Neutrophil (primary cell): ENCODE results near the gene TM7SF2.
"Not testable (repeated sequence)": the region's sequence is repeated elsewhere in the genome, so short reads cannot be mapped to it uniquely, and the experiment has no call there.

Experiments used
- H3K27ac ChIP-seq: fragments of 200-600 bp; sonication (generic); 2 replicates; pipeline ENCODE4 v1.5.1; 2016; ENCODE audit warnings: mild to moderate bottlenecking, moderate library complexity
- H3K27me3 ChIP-seq: fragments of 200-600 bp; sonication (generic); 2 replicates; pipeline ENCODE4 v1.6.0; 2016; ENCODE audit warnings: mild to moderate bottlenecking
- H3K36me3 ChIP-seq: fragments of 200-600 bp; sonication (generic); 2 replicates; pipeline ENCODE4 v1.5.1; 2017
- H3K4me1 ChIP-seq, 2 experiments: fragments of 200-600 bp in 1 of 2; sonication (generic) in 1 of 2; 1 replicate in 1 of 2; 2 replicates in 1 of 2; pipeline versions ENCODE4 v1.5.1 to v1.6.1; 2013 to 2016; ENCODE audit warnings: low read depth in 1 of 2, low read length in 1 of 2, mild to moderate bottlenecking in 1 of 2, moderate library complexity in 1 of 2; ENCODE audit not compliant: control insufficient read depth in 1 of 2, insufficient read depth in 1 of 2
- H3K4me3 ChIP-seq, 2 experiments: fragments of 200-600 bp in 1 of 2; sonication (generic) in 1 of 2; 1 replicate in 1 of 2; 2 replicates in 1 of 2; pipeline ENCODE4 v1.5.1; 2013 to 2016; ENCODE audit warnings: low read depth in 1 of 2, low read length in 1 of 2, mild to moderate bottlenecking in 1 of 2, moderate library complexity in 1 of 2
- H3K9me3 ChIP-seq: fragments of 200-600 bp; sonication (generic); 2 replicates; pipeline ENCODE4 v1.5.1; 2016
- TF ChIP-seq, protein P1 (sequence below): fragments of 200-600 bp; sonication (generic); IDR thresholded peaks from 2 replicates; pipeline ENCODE4 v1.5.1; 2016; ENCODE audit warnings: antibody characterized with exemption

TM7SF2 gene

DNA sequence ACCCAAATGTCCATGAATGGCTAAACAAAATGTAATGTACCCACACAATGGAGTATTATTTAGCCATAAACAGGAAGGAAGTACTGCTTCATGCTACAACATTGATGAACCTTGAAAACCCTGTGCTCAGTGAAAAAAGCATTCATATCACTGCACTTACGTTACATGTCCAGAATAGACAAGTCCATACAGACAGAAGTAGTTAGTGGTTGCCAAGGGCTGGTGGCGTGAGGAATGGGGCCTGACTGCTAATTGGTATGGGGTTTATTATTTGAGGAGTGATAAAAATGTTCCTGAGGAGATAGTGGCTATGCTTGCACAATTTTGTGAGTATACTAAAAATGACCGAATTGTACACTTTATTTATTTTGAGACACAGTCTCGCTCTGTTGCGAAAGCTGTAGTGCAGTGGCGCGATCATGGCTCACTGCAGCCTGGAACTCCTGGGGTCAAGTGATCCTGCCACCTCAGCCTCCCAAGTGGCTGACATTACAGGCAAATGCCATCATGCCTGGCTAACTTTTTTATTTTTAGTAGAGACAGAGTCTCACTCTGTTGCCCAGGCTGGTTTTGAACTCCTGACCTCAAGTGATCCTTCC lies 30.3 kb downstream of the TM7SF2 start:
- H3K27ac ChIP-seq, result no peak overlapping the region
- TF ChIP-seq, protein P1, sequence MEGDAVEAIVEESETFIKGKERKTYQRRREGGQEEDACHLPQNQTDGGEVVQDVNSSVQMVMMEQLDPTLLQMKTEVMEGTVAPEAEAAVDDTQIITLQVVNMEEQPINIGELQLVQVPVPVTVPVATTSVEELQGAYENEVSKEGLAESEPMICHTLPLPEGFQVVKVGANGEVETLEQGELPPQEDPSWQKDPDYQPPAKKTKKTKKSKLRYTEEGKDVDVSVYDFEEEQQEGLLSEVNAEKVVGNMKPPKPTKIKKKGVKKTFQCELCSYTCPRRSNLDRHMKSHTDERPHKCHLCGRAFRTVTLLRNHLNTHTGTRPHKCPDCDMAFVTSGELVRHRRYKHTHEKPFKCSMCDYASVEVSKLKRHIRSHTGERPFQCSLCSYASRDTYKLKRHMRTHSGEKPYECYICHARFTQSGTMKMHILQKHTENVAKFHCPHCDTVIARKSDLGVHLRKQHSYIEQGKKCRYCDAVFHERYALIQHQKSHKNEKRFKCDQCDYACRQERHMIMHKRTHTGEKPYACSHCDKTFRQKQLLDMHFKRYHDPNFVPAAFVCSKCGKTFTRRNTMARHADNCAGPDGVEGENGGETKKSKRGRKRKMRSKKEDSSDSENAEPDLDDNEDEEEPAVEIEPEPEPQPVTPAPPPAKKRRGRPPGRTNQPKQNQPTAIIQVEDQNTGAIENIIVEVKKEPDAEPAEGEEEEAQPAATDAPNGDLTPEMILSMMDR, result no peak
- no peaks in the 10 kb centered on the region for H3K9me3 ChIP-seq
- peaks cover 10% of the 10 kb centered on the region for H3K27me3 ChIP-seq
- peaks cover 12 to 13% of the 10 kb centered on the region in 2 experiments for H3K4me1 ChIP-seq
- H3K4me3 ChIP-seq, result no peak overlapping the region
- H3K36me3 ChIP-seq, result no peaks in the 10 kb centered on the region

DNA sequence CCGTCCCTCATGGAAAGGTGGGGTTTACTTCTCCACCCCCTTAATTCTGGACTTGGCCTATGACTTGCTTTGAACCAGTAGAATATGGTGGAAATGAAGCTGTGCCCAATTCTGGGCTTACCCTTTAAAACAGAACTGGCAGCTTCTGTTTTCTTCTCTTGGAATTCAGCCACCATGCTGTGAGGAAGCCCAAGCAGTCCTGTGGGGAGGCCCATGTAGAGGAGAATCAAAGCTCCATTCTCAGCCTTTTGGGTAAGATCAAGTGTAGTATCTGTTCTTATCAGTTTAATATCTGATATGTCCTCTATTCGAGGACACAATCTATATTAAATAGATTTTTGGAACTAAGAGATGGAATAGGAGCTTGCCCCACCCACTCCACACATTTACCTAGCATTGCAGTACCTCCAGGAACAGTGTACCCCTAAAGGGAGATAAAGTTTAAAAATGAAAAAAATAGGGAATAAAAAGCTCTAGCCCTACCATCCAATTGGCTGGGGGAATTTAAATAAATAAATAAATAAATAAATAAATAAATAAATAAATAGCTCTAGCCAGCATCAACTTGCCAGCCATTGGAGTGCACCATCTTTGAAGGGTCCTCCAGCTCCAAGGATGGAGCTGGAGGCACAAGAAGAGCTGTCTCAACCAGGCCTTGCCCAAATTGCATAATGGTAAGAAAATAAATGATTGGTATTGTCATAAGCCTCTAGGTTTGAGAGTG lies 35.8 kb downstream of the TM7SF2 start:
- H3K4me1 ChIP-seq, result peaks cover 40 to 51% of the 10 kb centered on the region in 2 experiments
- no peaks in the 10 kb centered on the region for H3K36me3 ChIP-seq
- H3K27me3 ChIP-seq, result no peaks in the 10 kb centered on the region
- TF ChIP-seq, protein P1, result no peak
- no peak overlapping the region for H3K27ac ChIP-seq
- H3K9me3 ChIP-seq, result no peaks in the 10 kb centered on the region
- no peak overlapping the region for H3K4me3 ChIP-seq

DNA sequence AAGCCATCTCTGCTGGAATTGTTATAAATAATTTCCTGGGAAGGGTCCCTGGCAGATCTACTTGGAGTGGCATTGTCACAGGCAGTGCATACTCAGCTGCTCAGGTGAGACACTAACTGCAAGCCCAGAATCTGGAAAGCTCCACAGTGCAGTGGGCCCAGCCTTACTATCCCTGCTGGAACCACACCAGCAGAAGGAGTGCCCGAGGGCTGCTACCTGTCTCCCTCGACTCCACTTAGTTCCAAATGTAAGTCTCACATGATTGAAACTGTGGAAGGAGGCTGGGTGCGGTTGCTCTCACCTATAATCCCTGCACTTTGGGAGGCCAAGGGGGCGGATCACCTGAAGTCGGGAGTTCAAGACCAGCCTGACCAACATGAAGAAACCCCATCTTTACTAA lies 37.0 kb downstream of the TM7SF2 start:
- H3K4me3 ChIP-seq, result no peak overlapping the region
- no peak overlapping the region for H3K27ac ChIP-seq
- no peaks in the 10 kb centered on the region for H3K9me3 ChIP-seq
- no peaks in the 10 kb centered on the region for H3K27me3 ChIP-seq
- H3K36me3 ChIP-seq, result no peaks in the 10 kb centered on the region
- TF ChIP-seq, protein P1, result no peak
- peaks cover 40 to 51% of the 10 kb centered on the region in 2 experiments for H3K4me1 ChIP-seq

DNA sequence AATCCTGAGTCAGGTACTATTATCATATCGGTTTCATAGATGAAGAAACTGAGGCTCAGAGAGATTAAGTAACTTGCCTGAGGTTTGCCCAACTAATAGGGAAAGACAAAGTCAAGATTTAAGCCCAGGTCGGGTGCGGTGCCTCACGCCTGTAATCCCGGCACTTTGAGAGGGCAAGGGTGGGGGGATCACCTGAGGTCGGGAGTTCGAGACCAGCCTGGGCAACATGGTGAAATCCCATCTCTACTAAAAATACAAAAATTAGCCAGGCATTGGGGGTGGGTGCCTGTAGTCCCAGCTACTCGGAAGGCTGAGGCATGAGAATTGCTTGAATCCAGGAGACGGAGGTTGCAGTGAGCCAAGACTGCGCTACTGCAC lies 38.4 kb downstream of the TM7SF2 start:
- H3K4me1 ChIP-seq, result peaks cover 40 to 51% of the 10 kb centered on the region in 2 experiments
- not testable (repeated sequence) for H3K27me3 ChIP-seq, H3K9me3 ChIP-seq, H3K36me3 ChIP-seq, H3K4me3 ChIP-seq
- H3K27ac ChIP-seq, result peak overlapping the region; percentile 84

DNA sequence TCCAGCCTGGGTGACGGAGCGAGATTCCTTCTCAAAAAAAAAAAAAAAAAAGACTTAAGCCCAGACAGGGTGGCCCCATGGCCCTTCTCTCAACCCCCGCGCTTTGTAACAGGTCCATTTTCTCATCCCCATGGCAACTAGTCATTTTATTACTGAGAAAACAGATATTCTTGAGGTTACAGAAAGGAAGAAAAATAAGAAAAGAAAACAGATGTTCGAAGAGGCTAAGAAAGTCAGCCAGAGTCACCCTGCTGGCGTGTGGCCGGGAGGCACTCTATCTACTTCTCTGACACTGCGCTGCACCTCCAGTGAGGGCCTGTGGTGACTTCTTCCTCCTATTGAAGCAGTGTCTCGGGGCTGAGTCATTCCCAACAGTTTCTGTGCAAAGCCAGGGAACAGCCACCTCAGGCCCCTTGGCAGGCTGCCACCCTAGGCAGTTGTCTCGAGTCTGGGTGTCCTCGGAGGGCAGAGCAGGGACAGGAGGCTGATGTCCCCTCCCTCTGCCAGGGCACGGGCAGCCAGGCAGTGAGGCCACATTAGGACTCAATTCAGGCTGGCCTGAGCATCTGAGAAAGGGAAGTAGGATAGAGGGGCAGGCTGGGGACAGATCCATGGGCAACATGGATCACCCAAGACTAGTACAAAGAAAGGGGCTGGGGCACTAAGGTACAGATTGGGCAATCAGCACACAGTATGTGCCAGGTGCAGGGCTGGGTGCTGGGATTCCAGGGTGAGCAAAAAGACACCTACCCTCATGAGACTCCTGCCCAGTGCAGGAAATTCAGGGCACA lies 39.0 kb downstream of the TM7SF2 start:
- TF ChIP-seq, protein P1, result peak; percentile 30
- H3K4me1 ChIP-seq, result peaks cover 38 to 49% of the 10 kb centered on the region in 2 experiments
- H3K4me3 ChIP-seq, result no peak overlapping the region
- H3K27ac ChIP-seq, result peak overlapping the region; percentile 84
- no peaks in the 10 kb centered on the region for H3K36me3 ChIP-seq
- no peaks in the 10 kb centered on the region for H3K9me3 ChIP-seq
- no peaks in the 10 kb centered on the region for H3K27me3 ChIP-seq
